Thyroid gland (tissue), 4 donors: ENCODE measurements around the gene TMEM242.

ENCODE experiments used
- POLR2A ChIP-seq, 2 donors: fragments of 450-650 bp; IDR thresholded peaks; one replicate each; pipeline ENCODE4 v1.6.1; 2017; ENCODE audit warnings: antibody characterized with exemption in 2 of 2, mild to moderate bottlenecking in 2 of 2, moderate library complexity in 1 of 2
- TF ChIP-seq, protein P1 (sequence below), 6 experiments: fragments of 200-600 bp in 3 of 6; fragments of 450-650 bp in 3 of 6; sonication (generic) in 3 of 6; IDR thresholded peaks; one replicate each; pipeline ENCODE4 v1.5.1; 2016 to 2019; ENCODE audit warnings: antibody characterized with exemption in 6 of 6, mild to moderate bottlenecking in 2 of 6, inconsistent platforms in 1 of 6, moderate library complexity in 1 of 6

DNA sequence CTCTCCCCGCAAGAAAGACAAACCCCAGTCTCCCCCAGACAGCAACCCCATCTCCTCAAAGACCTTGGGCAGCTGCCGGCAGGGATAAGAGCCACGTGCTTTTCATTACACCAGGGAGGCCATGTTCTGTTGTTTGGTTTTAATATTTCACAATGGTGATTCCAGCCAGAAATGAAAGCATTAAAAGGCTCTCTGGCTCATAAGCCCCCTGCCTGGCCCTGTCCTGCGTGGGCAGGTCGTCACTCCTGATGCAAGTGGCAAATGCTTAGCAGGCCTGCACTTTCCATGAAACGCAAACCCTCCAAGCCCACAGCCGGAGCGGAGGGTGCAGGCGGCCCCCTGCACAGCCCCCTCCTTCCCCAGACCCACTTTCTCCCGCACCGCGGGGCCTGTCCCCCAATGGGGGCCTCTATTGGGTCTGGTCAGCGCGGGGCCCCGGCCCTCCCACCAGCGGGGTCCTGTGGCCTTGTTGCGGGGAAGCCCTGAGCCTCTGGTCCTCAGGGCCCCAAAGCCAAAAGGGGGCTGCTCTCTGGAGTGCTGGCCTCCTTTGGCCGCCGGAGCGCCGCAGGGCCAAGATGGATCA lies 77.2 kb downstream of the TMEM242 start:
- TF ChIP-seq, protein P1, sequence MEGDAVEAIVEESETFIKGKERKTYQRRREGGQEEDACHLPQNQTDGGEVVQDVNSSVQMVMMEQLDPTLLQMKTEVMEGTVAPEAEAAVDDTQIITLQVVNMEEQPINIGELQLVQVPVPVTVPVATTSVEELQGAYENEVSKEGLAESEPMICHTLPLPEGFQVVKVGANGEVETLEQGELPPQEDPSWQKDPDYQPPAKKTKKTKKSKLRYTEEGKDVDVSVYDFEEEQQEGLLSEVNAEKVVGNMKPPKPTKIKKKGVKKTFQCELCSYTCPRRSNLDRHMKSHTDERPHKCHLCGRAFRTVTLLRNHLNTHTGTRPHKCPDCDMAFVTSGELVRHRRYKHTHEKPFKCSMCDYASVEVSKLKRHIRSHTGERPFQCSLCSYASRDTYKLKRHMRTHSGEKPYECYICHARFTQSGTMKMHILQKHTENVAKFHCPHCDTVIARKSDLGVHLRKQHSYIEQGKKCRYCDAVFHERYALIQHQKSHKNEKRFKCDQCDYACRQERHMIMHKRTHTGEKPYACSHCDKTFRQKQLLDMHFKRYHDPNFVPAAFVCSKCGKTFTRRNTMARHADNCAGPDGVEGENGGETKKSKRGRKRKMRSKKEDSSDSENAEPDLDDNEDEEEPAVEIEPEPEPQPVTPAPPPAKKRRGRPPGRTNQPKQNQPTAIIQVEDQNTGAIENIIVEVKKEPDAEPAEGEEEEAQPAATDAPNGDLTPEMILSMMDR (IDR thresholded peaks at IDR 0.05) = no peak
- no peak for TF ChIP-seq POLR2A (IDR thresholded peaks at IDR 0.05)
